WI38 (cell line): ENCODE data around the gene PLEKHG5.

Experiments
- H3K4me3 ChIP-seq: 2 replicates; pipeline ENCODE4 v1.5.1; 2011; ENCODE audit warnings: low read depth, mild to moderate bottlenecking, control low read depth, low read length
- CTCF ChIP-seq: IDR thresholded peaks from 2 replicates; pipeline ENCODE4 v1.5.1; 2012; ENCODE audit warnings: low read depth, mild to moderate bottlenecking, control low read depth, low read length

The PLEKHG5 gene

GRCh38 chr1:6419804-6420453 lies 71.5 kb downstream of the PLEKHG5 start, which contains the start of gene HES2:
Gene HES2 (minus strand): TSS chr1:6419919. CDS start chr1:6419820, 99 bp downstream.
- TF ChIP-seq CTCF: no peak
- H3K4me3 ChIP-seq: no peak within 1 kb of the TSS

- no peak overlapping the region for H3K4me3 ChIP-seq
- TF ChIP-seq CTCF: no peak
These were observed 72.1 kb downstream of the PLEKHG5 start for GRCh38 chr1:6419397-6419803.

GRCh38 chr1:6418668-6419396 lies 72.6 kb downstream of the PLEKHG5 start:
- TF ChIP-seq CTCF: no peak
- no peak overlapping the region for H3K4me3 ChIP-seq

GRCh38 chr1:6417961-6418667 lies 73.4 kb downstream of the PLEKHG5 start:
- H3K4me3 ChIP-seq: no peak overlapping the region
- no peak for TF ChIP-seq CTCF
